WTC11 (cell line): ENCODE results near the gene RBPMS2. TPM values are rescaled to one million over a fixed set of nuclear protein-coding genes. Genes with fewer than 3 reads are reported as not detected.

Experiments used
- ATAC-seq: fragments of 200-7000 bp; cut with Tn5 transposase; 2 replicates; pipeline ENCODE4 v1.10.0; 2021; ENCODE audit warnings: mild to moderate bottlenecking, moderate library complexity
- CTCF ChIA-PET: fragments of 300-600 bp; sonication (Branson Sonifier 250); formaldehyde crosslinking; loops from one replicate; lab custom pipeline; 2021; ENCODE audit warnings: antibody characterized with exemption; lab: Charles Lee
- POLR2A ChIA-PET: fragments of 350-600 bp; sonication (Branson Sonifier 250); formaldehyde crosslinking; loops from one replicate; lab custom pipeline; 2021; ENCODE audit warnings: antibody characterized with exemption; lab: Charles Lee
- DNase-seq: peaks from one replicate; pipeline ENCODE4 v3.0.0; 2021; ENCODE audit warnings: low spot score
- H3K27ac Mint-ChIP-seq: 2 replicates; pipeline ENCODE4 v1.8.0; 2021; ENCODE audit warnings: mixed read lengths
- H3K27me3 Mint-ChIP-seq: 2 replicates; pipeline ENCODE4 v1.8.0; 2021; ENCODE audit warnings: low read depth, mild to moderate bottlenecking, moderate library complexity, mixed read lengths
- H3K36me3 Mint-ChIP-seq: 2 replicates; pipeline ENCODE4 v1.8.0; 2021; ENCODE audit warnings: mixed read lengths
- H3K4me1 Mint-ChIP-seq: 2 replicates; pipeline ENCODE4 v1.8.0; 2022; ENCODE audit warnings: mixed read lengths
- H3K4me3 Mint-ChIP-seq: 2 replicates; pipeline ENCODE4 v1.8.0; 2021; ENCODE audit warnings: mild to moderate bottlenecking, moderate library complexity, mixed read lengths
- H3K9me3 Mint-ChIP-seq: 2 replicates; pipeline ENCODE4 v1.8.0; 2021; ENCODE audit warnings: mixed read lengths
- CBFB ChIP-seq: sonication (generic); formaldehyde crosslinking; IDR thresholded peaks from 2 replicates; pipeline ENCODE4 v1.8.1; 2022; ENCODE audit warnings: mild to moderate bottlenecking, low read depth, missing genetic modification reagents
- CREM ChIP-seq: sonication (generic); formaldehyde crosslinking; IDR thresholded peaks from 2 replicates; pipeline ENCODE4 v1.8.1; 2022; ENCODE audit warnings: mild to moderate bottlenecking, missing genetic modification reagents, moderate library complexity
- ELF4 ChIP-seq: sonication (generic); formaldehyde crosslinking; IDR thresholded peaks from 2 replicates; pipeline ENCODE4 v1.8.1; 2022; ENCODE audit warnings: low read depth, mild to moderate bottlenecking, moderate library complexity, missing genetic modification reagents
- FOXP1 ChIP-seq: sonication (generic); formaldehyde crosslinking; IDR thresholded peaks from 2 replicates; pipeline ENCODE4 v1.8.0; 2022; ENCODE audit warnings: missing genetic modification reagents, mild to moderate bottlenecking, moderate library complexity, borderline replicate concordance
- GABPB1 ChIP-seq: sonication (generic); formaldehyde crosslinking; IDR thresholded peaks from 2 replicates; pipeline ENCODE4 v1.8.1; 2023; ENCODE audit warnings: mild to moderate bottlenecking, missing genetic modification reagents
- HMGA2 ChIP-seq: fragments of 250-450 bp; sonication (Bioruptor Pico); IDR thresholded peaks from 2 replicates; pipeline ENCODE4 v1.4.0; 2021; ENCODE audit warnings: mild to moderate bottlenecking, moderate library complexity
- MYBL2 ChIP-seq: sonication (generic); formaldehyde crosslinking; IDR thresholded peaks from 2 replicates; pipeline ENCODE4 v1.8.1; 2023; ENCODE audit warnings: mild to moderate bottlenecking, moderate library complexity, missing genetic modification reagents
- OVOL2 ChIP-seq: fragments of 250-450 bp; sonication (Bioruptor Pico); IDR thresholded peaks from 2 replicates; pipeline ENCODE4 v1.9.0; 2021; ENCODE audit warnings: mild to moderate bottlenecking, borderline replicate concordance
- ZBTB21 ChIP-seq: sonication (generic); formaldehyde crosslinking; IDR thresholded peaks from 2 replicates; pipeline ENCODE4 v1.8.1; 2023; ENCODE audit warnings: mild to moderate bottlenecking, missing genetic modification reagents, borderline replicate concordance
- ZNF219 ChIP-seq: sonication (generic); formaldehyde crosslinking; IDR thresholded peaks from 2 replicates; pipeline ENCODE4 v1.8.0; 2023; ENCODE audit warnings: missing genetic modification reagents, mild to moderate bottlenecking, borderline replicate concordance
- ZNF263 ChIP-seq: sonication (generic); formaldehyde crosslinking; IDR thresholded peaks from 2 replicates; pipeline ENCODE4 v1.8.1; 2022; ENCODE audit warnings: low read depth, mild to moderate bottlenecking, moderate library complexity, missing genetic modification reagents
- total RNA-seq: library from RNA; stranded (reverse); gene quantifications from 3 replicates; pipeline ENCODE4 v1.2.3, GENCODE V29; 2021
- TF ChIP-seq, protein P1 (sequence below): sonication (generic); formaldehyde crosslinking; IDR thresholded peaks from 2 replicates; pipeline ENCODE4 v1.8.1; 2022; ENCODE audit warnings: mild to moderate bottlenecking, moderate library complexity, missing genetic modification reagents
- TF ChIP-seq, protein P2 (sequence below): fragments of 250-450 bp; sonication (Bioruptor Pico); IDR thresholded peaks from 2 replicates; pipeline ENCODE4 v1.9.0; 2021; ENCODE audit warnings: mild to moderate bottlenecking
- TF ChIP-seq, protein P3 (sequence below): sonication (generic); formaldehyde crosslinking; IDR thresholded peaks from 2 replicates; pipeline ENCODE4 v1.8.1; 2023; ENCODE audit warnings: mild to moderate bottlenecking, missing genetic modification reagents, moderate library complexity
- TF ChIP-seq, protein P4 (sequence below): sonication (generic); formaldehyde crosslinking; IDR thresholded peaks from 2 replicates; pipeline ENCODE4 v1.8.0; 2022; ENCODE audit warnings: mild to moderate bottlenecking, missing genetic modification reagents
- TF ChIP-seq, protein P5 (sequence below): sonication (generic); formaldehyde crosslinking; IDR thresholded peaks from 2 replicates; pipeline ENCODE4 v1.8.0; 2023; ENCODE audit warnings: missing genetic modification reagents, mild to moderate bottlenecking, borderline replicate concordance

RBPMS2 gene
- total RNA-seq, 1 experiment from 2014 or later, result 195 TPM

DNA sequence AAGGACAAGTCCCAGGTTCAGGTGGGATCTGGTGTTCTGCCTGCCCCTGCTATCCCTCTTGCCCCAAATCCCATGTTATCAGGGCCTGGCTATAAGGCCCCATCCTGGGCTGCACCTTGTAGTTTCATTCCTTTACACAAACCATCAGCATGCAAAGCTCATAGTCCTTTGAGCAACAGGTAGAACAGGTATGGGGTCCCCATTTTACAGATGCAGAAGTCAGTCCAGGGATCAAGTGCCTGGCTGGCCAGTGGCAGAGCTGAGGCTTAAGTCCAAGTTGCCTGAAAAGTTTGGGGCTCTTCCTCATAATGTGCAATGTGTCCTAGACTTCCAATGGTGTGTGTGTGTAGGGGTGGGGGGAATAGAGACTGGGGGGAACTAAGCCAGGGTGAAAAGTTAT lies 11.9 kb downstream of the RBPMS2 start:
- ChIA-PET CTCF (interaction anchor here (1.4 to 6.3 kb wide), 3 partner anchors 14 to 47 kb away, joined by 5 to 50 read pairs (median 6); no protein-coding TSS in a partner anchor), POLR2A (interaction anchor here (1.4 kb wide), 1 partner anchor 44 kb away, joined by 7 read pairs; no protein-coding TSS in a partner anchor)
- no peaks in the 10 kb centered on the region for H3K9me3 Mint-ChIP-seq
- ATAC-seq (no peak), DNase-seq (no peak)
- H3K27ac Mint-ChIP-seq, result peak overlapping the region; percentile 80
- peaks cover 9% of the 10 kb centered on the region; the same call in 1 of the 2 replicates for H3K36me3 Mint-ChIP-seq
- no peaks in the 10 kb centered on the region for H3K27me3 Mint-ChIP-seq
- peaks cover 73% of the 10 kb centered on the region for H3K4me1 Mint-ChIP-seq
- no peak overlapping the region for H3K4me3 Mint-ChIP-seq
- TF ChIP-seq, protein P1, sequence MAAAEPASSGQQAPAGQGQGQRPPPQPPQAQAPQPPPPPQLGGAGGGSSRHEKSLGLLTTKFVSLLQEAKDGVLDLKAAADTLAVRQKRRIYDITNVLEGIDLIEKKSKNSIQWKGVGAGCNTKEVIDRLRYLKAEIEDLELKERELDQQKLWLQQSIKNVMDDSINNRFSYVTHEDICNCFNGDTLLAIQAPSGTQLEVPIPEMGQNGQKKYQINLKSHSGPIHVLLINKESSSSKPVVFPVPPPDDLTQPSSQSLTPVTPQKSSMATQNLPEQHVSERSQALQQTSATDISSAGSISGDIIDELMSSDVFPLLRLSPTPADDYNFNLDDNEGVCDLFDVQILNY (CRISPR knock-in tag), result no peak
- no peak for TF ChIP-seq HMGA2 (CRISPR knock-in tag)
- TF ChIP-seq, protein P2, sequence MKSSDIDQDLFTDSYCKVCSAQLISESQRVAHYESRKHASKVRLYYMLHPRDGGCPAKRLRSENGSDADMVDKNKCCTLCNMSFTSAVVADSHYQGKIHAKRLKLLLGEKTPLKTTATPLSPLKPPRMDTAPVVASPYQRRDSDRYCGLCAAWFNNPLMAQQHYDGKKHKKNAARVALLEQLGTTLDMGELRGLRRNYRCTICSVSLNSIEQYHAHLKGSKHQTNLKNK, result no peak
- no peak for TF ChIP-seq CBFB (CRISPR knock-in tag)
- TF ChIP-seq ZNF263 (CRISPR knock-in tag), result no peak

DNA sequence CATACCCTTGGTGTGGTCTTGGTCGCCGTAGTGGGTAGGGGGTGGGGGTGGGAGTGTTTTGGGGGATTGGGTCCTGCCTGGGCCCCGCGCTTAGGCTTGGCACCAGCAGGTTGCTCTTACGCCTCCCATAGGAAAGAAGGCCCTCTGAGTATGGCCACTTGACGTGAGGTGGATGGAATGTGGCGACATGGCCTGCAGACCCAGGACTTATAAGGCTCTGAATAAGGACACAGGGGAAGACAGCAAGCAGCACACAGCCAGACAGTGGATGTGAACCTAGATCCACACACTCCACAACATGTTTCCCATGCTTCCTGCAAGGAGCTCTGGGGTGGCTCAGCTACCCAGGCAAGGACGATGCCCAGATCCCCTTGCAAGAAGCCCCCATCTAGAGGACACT lies 12.4 kb downstream of the RBPMS2 start:
- POLR2A ChIA-PET, result interaction anchor here (0.6 to 1.4 kb wide), 4 partner anchors 45 to 141 kb away, joined by 3 to 7 read pairs (median 3); partner anchors contain the start of gene PIF1
- CTCF ChIA-PET, result interaction anchor here (0.5 to 6.3 kb wide), 4 partner anchors 13 to 47 kb away, joined by 4 to 50 read pairs (median 6); no protein-coding TSS in a partner anchor
- Mint-ChIP-seq H3K4me1 (peaks cover 71% of the 10 kb centered on the region), H3K36me3 (peaks cover 8% of the 10 kb centered on the region; the same call in 1 of the 2 replicates), H3K9me3 (no peaks in the 10 kb centered on the region), H3K27ac (peak overlapping the region; percentile 80), H3K27me3 (no peaks in the 10 kb centered on the region), H3K4me3 (no peak overlapping the region)
- TF ChIP-seq ZBTB21, result no peak
- TF ChIP-seq, protein P3, sequence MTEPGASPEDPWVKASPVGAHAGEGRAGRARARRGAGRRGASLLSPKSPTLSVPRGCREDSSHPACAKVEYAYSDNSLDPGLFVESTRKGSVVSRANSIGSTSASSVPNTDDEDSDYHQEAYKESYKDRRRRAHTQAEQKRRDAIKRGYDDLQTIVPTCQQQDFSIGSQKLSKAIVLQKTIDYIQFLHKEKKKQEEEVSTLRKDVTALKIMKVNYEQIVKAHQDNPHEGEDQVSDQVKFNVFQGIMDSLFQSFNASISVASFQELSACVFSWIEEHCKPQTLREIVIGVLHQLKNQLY (CRISPR knock-in tag), result no peak
- no peak for TF ChIP-seq ZNF219 (CRISPR knock-in tag)
- no peak for TF ChIP-seq MYBL2 (CRISPR knock-in tag)
- TF ChIP-seq, protein P4, sequence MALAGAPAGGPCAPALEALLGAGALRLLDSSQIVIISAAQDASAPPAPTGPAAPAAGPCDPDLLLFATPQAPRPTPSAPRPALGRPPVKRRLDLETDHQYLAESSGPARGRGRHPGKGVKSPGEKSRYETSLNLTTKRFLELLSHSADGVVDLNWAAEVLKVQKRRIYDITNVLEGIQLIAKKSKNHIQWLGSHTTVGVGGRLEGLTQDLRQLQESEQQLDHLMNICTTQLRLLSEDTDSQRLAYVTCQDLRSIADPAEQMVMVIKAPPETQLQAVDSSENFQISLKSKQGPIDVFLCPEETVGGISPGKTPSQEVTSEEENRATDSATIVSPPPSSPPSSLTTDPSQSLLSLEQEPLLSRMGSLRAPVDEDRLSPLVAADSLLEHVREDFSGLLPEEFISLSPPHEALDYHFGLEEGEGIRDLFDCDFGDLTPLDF (CRISPR knock-in tag), result no peak
- no peak for TF ChIP-seq GABPB1
- TF ChIP-seq FOXP1 (CRISPR knock-in tag), result no peak
- no peak for TF ChIP-seq OVOL2 (CRISPR knock-in tag)
- no peak for TF ChIP-seq CBFB (CRISPR knock-in tag)
- TF ChIP-seq, protein P5, sequence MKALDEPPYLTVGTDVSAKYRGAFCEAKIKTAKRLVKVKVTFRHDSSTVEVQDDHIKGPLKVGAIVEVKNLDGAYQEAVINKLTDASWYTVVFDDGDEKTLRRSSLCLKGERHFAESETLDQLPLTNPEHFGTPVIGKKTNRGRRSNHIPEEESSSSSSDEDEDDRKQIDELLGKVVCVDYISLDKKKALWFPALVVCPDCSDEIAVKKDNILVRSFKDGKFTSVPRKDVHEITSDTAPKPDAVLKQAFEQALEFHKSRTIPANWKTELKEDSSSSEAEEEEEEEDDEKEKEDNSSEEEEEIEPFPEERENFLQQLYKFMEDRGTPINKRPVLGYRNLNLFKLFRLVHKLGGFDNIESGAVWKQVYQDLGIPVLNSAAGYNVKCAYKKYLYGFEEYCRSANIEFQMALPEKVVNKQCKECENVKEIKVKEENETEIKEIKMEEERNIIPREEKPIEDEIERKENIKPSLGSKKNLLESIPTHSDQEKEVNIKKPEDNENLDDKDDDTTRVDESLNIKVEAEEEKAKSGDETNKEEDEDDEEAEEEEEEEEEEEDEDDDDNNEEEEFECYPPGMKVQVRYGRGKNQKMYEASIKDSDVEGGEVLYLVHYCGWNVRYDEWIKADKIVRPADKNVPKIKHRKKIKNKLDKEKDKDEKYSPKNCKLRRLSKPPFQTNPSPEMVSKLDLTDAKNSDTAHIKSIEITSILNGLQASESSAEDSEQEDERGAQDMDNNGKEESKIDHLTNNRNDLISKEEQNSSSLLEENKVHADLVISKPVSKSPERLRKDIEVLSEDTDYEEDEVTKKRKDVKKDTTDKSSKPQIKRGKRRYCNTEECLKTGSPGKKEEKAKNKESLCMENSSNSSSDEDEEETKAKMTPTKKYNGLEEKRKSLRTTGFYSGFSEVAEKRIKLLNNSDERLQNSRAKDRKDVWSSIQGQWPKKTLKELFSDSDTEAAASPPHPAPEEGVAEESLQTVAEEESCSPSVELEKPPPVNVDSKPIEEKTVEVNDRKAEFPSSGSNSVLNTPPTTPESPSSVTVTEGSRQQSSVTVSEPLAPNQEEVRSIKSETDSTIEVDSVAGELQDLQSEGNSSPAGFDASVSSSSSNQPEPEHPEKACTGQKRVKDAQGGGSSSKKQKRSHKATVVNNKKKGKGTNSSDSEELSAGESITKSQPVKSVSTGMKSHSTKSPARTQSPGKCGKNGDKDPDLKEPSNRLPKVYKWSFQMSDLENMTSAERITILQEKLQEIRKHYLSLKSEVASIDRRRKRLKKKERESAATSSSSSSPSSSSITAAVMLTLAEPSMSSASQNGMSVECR (CRISPR knock-in tag), result no peak
- TF ChIP-seq ELF4 (CRISPR knock-in tag), result no peak
- no peak for TF ChIP-seq CREM (CRISPR knock-in tag)
- DNase-seq (no peak), ATAC-seq (no peak)
